B cell (primary cell): ENCODE results near the gene ABHD16A. TPM values are rescaled to one million over a fixed set of nuclear protein-coding genes. Genes with fewer than 3 reads are reported as not detected.

ENCODE experiments used
- ATAC-seq: fragments of 200-7000 bp; cut with Tn5 transposase; one replicate; pipeline ENCODE4 v1.10.0; 2021; ENCODE audit warnings: low read depth, mild to moderate bottlenecking, moderate number of reproducible peaks, moderate library complexity
- CTCF ChIA-PET: fragments of 350-600 bp; sonication (Branson Sonifier 250); formaldehyde crosslinking; loops from one replicate; lab custom pipeline; 2021; ENCODE audit warnings: antibody characterized with exemption, inconsistent platforms; lab: Charles Lee
- POLR2A ChIA-PET: fragments of 350-600 bp; sonication (Branson Sonifier 250); formaldehyde crosslinking; loops from one replicate; lab custom pipeline; 2021; ENCODE audit warnings: antibody characterized with exemption; lab: Charles Lee
- DNase-seq: peaks from one replicate; pipeline ENCODE4 v3.0.0; 2013
- H2AFZ ChIP-seq: 2 replicates; pipeline ENCODE4 v1.6.1; 2012; ENCODE audit warnings: mild to moderate bottlenecking, low read depth, low read length; ENCODE audit not compliant: insufficient read depth, poor library complexity, severe bottlenecking
- H3K27ac ChIP-seq, 2 donors: 1 replicate in 1 of 2; 2 replicates in 1 of 2; pipeline ENCODE4 v1.5.1; 2012 to 2013; ENCODE audit warnings: low read length in 2 of 2, mild to moderate bottlenecking in 2 of 2, moderate library complexity in 1 of 2
- H3K27me3 ChIP-seq, 4 experiments: fragments of 200-600 bp in 1 of 4; sonication (generic) in 1 of 4; replicated peaks in 1 of 4; 1 replicate in 2 of 4; 2 replicates in 2 of 4; pipeline versions ENCODE4 v1.6.1 to v1.7.0; 2013 to 2016; ENCODE audit warnings: low read length in 3 of 4, mild to moderate bottlenecking in 2 of 4, mixed read lengths in 1 of 4, moderate library complexity in 1 of 4; ENCODE audit not compliant: insufficient read depth in 4 of 4, control insufficient read depth in 3 of 4; ENCODE audit errors: control extremely low read depth in 1 of 4
- H3K36me3 ChIP-seq, 2 experiments: replicated peaks in 1 of 2; 1 replicate in 1 of 2; 2 replicates in 1 of 2; pipeline versions ENCODE4 v1.6.1 to v1.7.1; 2013; ENCODE audit warnings: low read length in 1 of 2; ENCODE audit not compliant: insufficient read depth in 2 of 2, control insufficient read depth in 1 of 2; ENCODE audit errors: control extremely low read depth in 1 of 2, extremely low read depth in 1 of 2
- H3K4me1 ChIP-seq, 2 donors: fragments of 200-600 bp in 1 of 2; sonication (generic) in 1 of 2; 1 replicate in 1 of 2; 2 replicates in 1 of 2; pipeline versions ENCODE4 v1.5.1 to v1.6.1; 2013 to 2017; ENCODE audit warnings: low read length in 2 of 2; ENCODE audit not compliant: control insufficient read depth in 2 of 2, insufficient read depth in 2 of 2
- H3K4me2 ChIP-seq: replicated peaks from 2 replicates; pipeline ENCODE3; 2012; ENCODE audit warnings: mild to moderate bottlenecking, low read depth, low read length; ENCODE audit not compliant: poor library complexity, severe bottlenecking
- H3K4me3 ChIP-seq, 5 experiments: fragments of 200-600 bp in 1 of 5; sonication (generic) in 1 of 5; 1 replicate in 3 of 5; 2 replicates in 2 of 5; pipeline versions ENCODE4 v1.5.1 to v1.7.0; 2011 to 2016; ENCODE audit warnings: low read length in 4 of 5, mild to moderate bottlenecking in 4 of 5, low read depth in 2 of 5, control low read depth in 1 of 5, moderate library complexity in 1 of 5; ENCODE audit not compliant: insufficient read depth in 1 of 5; ENCODE audit errors: control extremely low read depth in 1 of 5, extremely low read depth in 1 of 5
- H3K79me2 ChIP-seq: fragments of 200-600 bp; sonication (generic); one replicate; pipeline ENCODE4 v1.6.0; 2016; ENCODE audit warnings: low read length; ENCODE audit not compliant: control insufficient read depth, insufficient read depth
- H3K9ac ChIP-seq: fragments of 200-600 bp; sonication (generic); 2 replicates; pipeline ENCODE4 v1.6.1; 2017; ENCODE audit warnings: mild to moderate bottlenecking, low read length, moderate library complexity
- H3K9me3 ChIP-seq, 3 donors: one replicate each; pipeline versions ENCODE4 v1.6.1 to v1.7.1; 2013; ENCODE audit warnings: low read length in 2 of 3; ENCODE audit not compliant: control insufficient read depth in 2 of 3, insufficient read depth in 1 of 3; ENCODE audit errors: control extremely low read depth in 1 of 3
- H4K20me1 ChIP-seq: 2 replicates; pipeline ENCODE4 v1.6.0; 2012; ENCODE audit warnings: mild to moderate bottlenecking, low read length; ENCODE audit not compliant: insufficient read depth, control insufficient read depth, poor library complexity, severe bottlenecking
- H3K27ac Mint-ChIP-seq: one replicate; pipeline ENCODE4 v1.8.0; 2021; ENCODE audit warnings: mixed read lengths
- H3K27me3 Mint-ChIP-seq: one replicate; pipeline ENCODE4 v1.8.0; 2021; ENCODE audit warnings: mixed read lengths
- H3K4me1 Mint-ChIP-seq: one replicate; pipeline ENCODE4 v1.8.0; 2021; ENCODE audit warnings: mixed read lengths
- H3K4me3 Mint-ChIP-seq: one replicate; pipeline ENCODE4 v1.8.0; 2021; ENCODE audit warnings: mixed read lengths
- H3K9me3 Mint-ChIP-seq: one replicate; pipeline ENCODE4 v1.8.0; 2022; ENCODE audit warnings: mixed read lengths; ENCODE audit not compliant: insufficient read depth
- EZH2 ChIP-seq: IDR thresholded peaks from 2 replicates; pipeline ENCODE4 v1.6.1; 2012; ENCODE audit warnings: borderline replicate concordance, low read depth, mild to moderate bottlenecking, moderate library complexity, low read length; ENCODE audit not compliant: insufficient read depth, poor library complexity, severe bottlenecking
- WGBS: methylation state at CpG from one replicate; pipeline ENCODE4 v1.1.5; 2013; ENCODE audit warnings: missing lambda C conversion rate; ENCODE audit not compliant: insufficient coverage; 5-methylcytosine and 5-hydroxymethylcytosine counted together
- intact Hi-C: fragments of 100-400 bp; cut with micrococcal nuclease; formaldehyde crosslinking; loops from one replicate; pipeline ENCODE4 v1.10.0; 2022
- polyA plus RNA-seq: library from polyadenylated mRNA; depleted of rRNA; stranded (reverse); fragments of >200 nt; gene quantifications from 2 replicates; pipeline ENCODE4 v1.2.3, GENCODE V29; 2012
- total RNA-seq, 2 donors: library from RNA; stranded (reverse); fragments of 120-200 nt in 1 of 2; gene quantifications; 1 replicate in 1 of 2; 2 replicates in 1 of 2; pipeline versions ENCODE4 v1.2.3 to v1.2.4, GENCODE V29; 2013 to 2022
- TF ChIP-seq, protein P1 (sequence below): fragments of 200-600 bp; IDR thresholded peaks from one replicate; pipeline ENCODE4 v1.8.0; 2022; ENCODE audit warnings: antibody characterized with exemption, mild to moderate bottlenecking

Gene ABHD16A
- total and polyA plus RNA-seq, 2 donors (not counting 1 experiment from before 2014, with no cell fraction given) = 78.3 to 97.5 TPM

DNA sequence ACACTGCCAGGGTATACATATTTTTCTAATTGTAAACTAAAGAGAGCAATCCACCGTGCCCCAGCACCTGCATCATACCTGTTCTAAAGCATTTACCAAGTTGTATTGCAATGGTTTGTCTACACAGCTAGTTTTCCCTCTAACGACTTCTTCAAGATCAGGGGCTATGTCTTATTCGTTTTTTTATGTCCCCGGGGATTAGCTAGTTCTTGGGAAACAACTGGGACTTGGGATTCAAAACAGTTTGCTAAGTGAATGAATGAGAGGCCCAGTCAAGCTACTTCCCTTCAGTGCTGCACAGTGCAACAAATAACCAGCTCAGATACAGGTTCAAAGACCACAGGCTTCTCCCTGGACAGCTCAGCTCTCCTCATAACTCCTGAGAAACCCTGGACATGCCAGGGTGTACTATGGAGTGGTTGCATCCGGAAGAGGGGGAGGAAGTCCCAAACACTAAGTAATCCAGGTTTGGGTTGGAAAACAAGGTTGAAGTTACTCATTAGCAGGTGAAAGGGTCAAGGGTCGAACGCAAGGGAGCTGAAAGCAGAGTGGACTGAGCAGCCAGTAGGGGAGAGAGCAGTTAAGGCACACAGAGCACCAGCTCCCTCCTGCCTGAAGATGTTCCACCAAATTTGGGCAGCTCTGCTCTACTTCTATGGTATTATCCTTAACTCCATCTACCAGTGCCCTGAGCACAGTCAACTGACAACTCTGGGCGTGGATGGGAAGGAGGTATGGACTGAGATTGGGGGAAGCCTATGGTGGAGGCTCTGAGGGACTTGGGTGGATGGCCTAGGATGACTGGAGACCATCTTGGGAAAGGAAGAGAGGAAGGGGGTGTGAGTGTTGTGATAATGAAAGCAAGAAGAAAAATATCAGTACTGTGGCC, 47.5 kb downstream of the ABHD16A start, which contains the start of gene APOM:
Gene APOM, plus strand, starts transcription at position 546 of the 889 bp plus-strand sequence. Its CDS starts 73 bp downstream, at position 619.
- no peak for ATAC-seq
- H3K4me1 Mint-ChIP-seq = peaks cover 61% of the 10 kb centered on the region
- WGBS = 93% methylated on average over 5 of the region's 8 CpGs
- POLR2A ChIA-PET = interaction anchor here (1.1 to 1.3 kb wide), 2 partner anchors 9 to 10 kb away, joined by 4 to 6 read pairs; partner anchors contain the start of gene GPANK1
- Histone ChIP-seq H3K4me3 (no peak within 1 kb of the TSS), H3K79me2 (peaks cover 88% of the 10 kb centered on the region), H3K36me3 (peaks cover 0 to 26% of the 10 kb centered on the region in 2 experiments), H3K9me3 (no peaks in the 10 kb centered on the region), H3K27ac (no peak within 1 kb of the TSS), H2AFZ (no peak within 1 kb of the TSS), H3K27me3 (no peaks in the 10 kb centered on the region), H3K4me1 (peaks cover 39 to 48% of the 10 kb centered on the region in 2 donors), H4K20me1 (peaks cover 24% of the 10 kb centered on the region), H3K4me2 (no peak within 1 kb of the TSS), H3K9ac (no peak within 1 kb of the TSS)
- H3K9me3 Mint-ChIP-seq = no peaks in the 10 kb centered on the region
- no peak for DNase-seq
- CTCF ChIA-PET = interaction anchor here (1.3 to 1.9 kb wide), 3 partner anchors 72 to 174 kb away, joined by 4 to 5 read pairs (median 4); no protein-coding TSS in a partner anchor
- H3K27ac Mint-ChIP-seq = peak within 1 kb of the TSS; percentile 67
- intact Hi-C loops = loop anchor here (10.0 kb wide), 1 partner anchor 1441 kb away; the partner anchor contains the start of gene TRIM26
- no peak for TF ChIP-seq EZH2
- TF ChIP-seq, protein P1, sequence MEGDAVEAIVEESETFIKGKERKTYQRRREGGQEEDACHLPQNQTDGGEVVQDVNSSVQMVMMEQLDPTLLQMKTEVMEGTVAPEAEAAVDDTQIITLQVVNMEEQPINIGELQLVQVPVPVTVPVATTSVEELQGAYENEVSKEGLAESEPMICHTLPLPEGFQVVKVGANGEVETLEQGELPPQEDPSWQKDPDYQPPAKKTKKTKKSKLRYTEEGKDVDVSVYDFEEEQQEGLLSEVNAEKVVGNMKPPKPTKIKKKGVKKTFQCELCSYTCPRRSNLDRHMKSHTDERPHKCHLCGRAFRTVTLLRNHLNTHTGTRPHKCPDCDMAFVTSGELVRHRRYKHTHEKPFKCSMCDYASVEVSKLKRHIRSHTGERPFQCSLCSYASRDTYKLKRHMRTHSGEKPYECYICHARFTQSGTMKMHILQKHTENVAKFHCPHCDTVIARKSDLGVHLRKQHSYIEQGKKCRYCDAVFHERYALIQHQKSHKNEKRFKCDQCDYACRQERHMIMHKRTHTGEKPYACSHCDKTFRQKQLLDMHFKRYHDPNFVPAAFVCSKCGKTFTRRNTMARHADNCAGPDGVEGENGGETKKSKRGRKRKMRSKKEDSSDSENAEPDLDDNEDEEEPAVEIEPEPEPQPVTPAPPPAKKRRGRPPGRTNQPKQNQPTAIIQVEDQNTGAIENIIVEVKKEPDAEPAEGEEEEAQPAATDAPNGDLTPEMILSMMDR = no peak
- H3K4me3 Mint-ChIP-seq = no peak within 1 kb of the TSS
- H3K27me3 Mint-ChIP-seq = no peaks in the 10 kb centered on the region
